Activated naive CD8-positive, alpha-beta T cell treated with anti-CD3 and anti-CD28 coated beads, Interleukin-2, amount 50 U/mL, for 24 hours (primary cell): ENCODE results near the gene AVPR2.
A peak's percentile ranks its signal among the peaks of the same experiment; 100 is the strongest.

ENCODE experiments used
- ATAC-seq: fragments of 150-1000 bp; cut with Tn5 transposase; one replicate; pipeline ENCODE4 v1.10.0; 2021
- DNase-seq: peaks from one replicate; pipeline ENCODE4 v3.0.0; 2021
- H3K27ac Mint-ChIP-seq: one replicate; pipeline ENCODE4 v1.8.0; 2021; ENCODE audit warnings: mild to moderate bottlenecking, mixed read lengths
- H3K27me3 Mint-ChIP-seq: one replicate; pipeline ENCODE4 v1.8.0; 2021; ENCODE audit warnings: mixed read lengths
- H3K36me3 Mint-ChIP-seq: one replicate; pipeline ENCODE4 v1.8.0; 2021; ENCODE audit warnings: low read depth, mixed read lengths
- H3K4me1 Mint-ChIP-seq: one replicate; pipeline ENCODE4 v1.8.0; 2021; ENCODE audit warnings: mixed read lengths
- H3K4me3 Mint-ChIP-seq: one replicate; pipeline ENCODE4 v1.8.0; 2021; ENCODE audit warnings: mild to moderate bottlenecking, moderate library complexity, mixed read lengths
- H3K9me3 Mint-ChIP-seq: one replicate; pipeline ENCODE4 v1.8.0; 2021; ENCODE audit warnings: mixed read lengths

The AVPR2 gene

DNA sequence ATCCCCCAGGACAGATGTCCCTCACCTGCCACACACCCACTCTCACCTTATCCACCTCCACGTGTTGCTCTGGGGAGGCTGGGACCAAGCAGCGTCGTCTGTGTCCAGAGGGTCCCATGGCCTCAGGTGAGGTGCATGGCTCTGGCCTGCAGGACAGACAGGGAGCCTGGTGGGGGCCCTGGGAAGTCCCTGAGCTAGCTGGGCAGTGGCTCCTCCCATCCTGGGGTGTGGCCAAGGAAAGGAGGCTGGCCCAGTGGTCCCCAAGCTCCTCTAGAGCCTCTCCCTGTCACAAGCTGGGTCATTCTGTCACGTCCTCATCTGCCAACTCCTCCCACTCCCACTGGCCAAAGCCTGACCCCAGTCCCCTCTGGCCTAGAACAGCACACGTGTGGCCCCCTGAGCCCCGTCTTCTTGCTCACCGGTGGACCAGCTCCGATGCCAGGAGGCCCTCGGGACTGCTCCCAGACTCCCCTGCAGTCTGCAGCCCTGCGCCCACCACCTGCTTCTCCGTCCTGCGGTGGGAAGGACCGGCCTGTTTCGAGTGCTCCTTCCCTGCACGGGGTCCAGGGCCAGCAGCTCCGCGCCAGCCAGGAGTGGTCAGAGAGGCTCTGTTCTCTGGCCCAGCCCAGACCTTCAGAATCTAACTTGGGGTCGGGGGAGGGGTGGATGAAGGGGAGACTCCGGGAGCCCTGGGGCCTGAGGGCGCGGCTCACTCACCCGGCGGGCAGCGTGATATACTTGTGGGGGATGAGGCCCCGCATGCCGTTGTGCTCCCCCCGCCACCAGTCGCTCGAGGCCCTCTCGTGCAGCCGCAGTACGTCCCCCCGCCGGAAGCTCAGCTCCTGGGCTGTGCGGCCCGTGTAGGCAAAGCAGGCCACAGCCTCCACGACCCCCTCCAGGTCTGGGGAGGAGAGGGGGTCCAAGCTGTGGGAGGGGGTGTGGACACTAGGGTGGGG, 4.8 kb downstream of the AVPR2 start:
- H3K27me3 Mint-ChIP-seq: no peaks in the 10 kb centered on the region
- peaks cover 11% of the 10 kb centered on the region for H3K4me1 Mint-ChIP-seq
- peaks cover 5% of the 10 kb centered on the region for H3K36me3 Mint-ChIP-seq
- no peak overlapping the region for H3K27ac Mint-ChIP-seq
- H3K9me3 Mint-ChIP-seq: no peaks in the 10 kb centered on the region
- DNase-seq: no peak
- H3K4me3 Mint-ChIP-seq: no peak overlapping the region
- no peak for ATAC-seq

- H3K36me3 Mint-ChIP-seq: peaks cover 10% of the 10 kb centered on the region
- no peaks in the 10 kb centered on the region for H3K9me3 Mint-ChIP-seq
- H3K27ac Mint-ChIP-seq: no peak overlapping the region
- DNase-seq (no peak), ATAC-seq (no peak)
- no peak overlapping the region for H3K4me3 Mint-ChIP-seq
- H3K4me1 Mint-ChIP-seq: peaks cover 8% of the 10 kb centered on the region
- H3K27me3 Mint-ChIP-seq: no peaks in the 10 kb centered on the region
Measured at GRCh38 chrX:153909980-153910360, 5.5 kb downstream of the AVPR2 start.

DNA sequence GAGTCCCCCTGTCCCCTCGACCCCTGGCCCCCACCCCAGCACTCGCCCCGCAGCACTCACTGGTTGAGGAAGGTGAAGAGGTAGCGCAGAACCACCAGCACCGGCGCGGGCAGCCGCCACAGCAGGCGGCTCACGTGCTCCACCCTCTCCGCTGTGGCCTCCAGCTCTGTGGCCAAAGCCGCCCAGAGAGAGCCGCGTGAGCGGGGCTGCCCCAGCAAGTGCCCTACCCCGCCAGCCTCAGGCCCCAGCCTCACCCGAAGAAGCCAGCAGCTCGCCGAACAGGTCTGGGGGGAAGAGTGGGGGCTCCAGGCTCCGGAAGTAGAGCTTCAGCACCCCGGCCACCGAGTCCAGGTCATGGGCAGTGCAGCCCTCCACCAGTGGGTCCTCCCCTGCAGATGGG, 6.0 kb downstream of the AVPR2 start:
- Mint-ChIP-seq H3K9me3 (no peaks in the 10 kb centered on the region), H3K27me3 (no peaks in the 10 kb centered on the region), H3K4me3 (no peak overlapping the region), H3K4me1 (peaks cover 8% of the 10 kb centered on the region), H3K36me3 (peaks cover 10% of the 10 kb centered on the region), H3K27ac (no peak overlapping the region)
- ATAC-seq (no peak), DNase-seq (no peak)

GRCh38 chrX:153911798-153912197, 7.3 kb downstream of the AVPR2 start:
- Mint-ChIP-seq H3K36me3 (peaks cover 16% of the 10 kb centered on the region), H3K4me1 (peaks cover 4% of the 10 kb centered on the region), H3K27me3 (no peaks in the 10 kb centered on the region), H3K4me3 (no peak overlapping the region), H3K27ac (no peak overlapping the region), H3K9me3 (no peaks in the 10 kb centered on the region)
- ATAC-seq (no peak), DNase-seq (no peak)

DNA sequence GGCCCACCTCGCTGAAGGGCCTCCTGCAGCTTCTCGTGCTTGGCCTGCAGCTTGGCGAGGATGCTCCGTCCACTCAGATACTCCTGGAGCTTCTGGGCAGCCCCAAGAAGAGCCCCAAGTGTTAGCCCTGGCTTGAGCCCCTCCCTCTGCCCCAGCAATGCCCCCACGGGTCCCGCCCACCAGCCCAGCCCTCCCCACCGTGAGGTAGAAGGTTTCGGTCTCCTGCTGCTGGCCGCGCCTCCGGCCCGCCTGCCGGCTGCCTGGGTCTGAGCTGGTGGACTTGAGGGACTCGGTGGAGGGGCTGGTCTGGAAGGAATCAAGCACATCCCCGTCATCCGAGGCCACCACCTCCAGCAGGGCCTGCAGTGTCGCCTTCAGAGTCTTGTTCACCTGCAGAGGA, 8.7 kb downstream of the AVPR2 start:
- no peak overlapping the region for H3K4me3 Mint-ChIP-seq
- peaks cover 22% of the 10 kb centered on the region for H3K36me3 Mint-ChIP-seq
- H3K4me1 Mint-ChIP-seq: peaks cover 4% of the 10 kb centered on the region

DNA sequence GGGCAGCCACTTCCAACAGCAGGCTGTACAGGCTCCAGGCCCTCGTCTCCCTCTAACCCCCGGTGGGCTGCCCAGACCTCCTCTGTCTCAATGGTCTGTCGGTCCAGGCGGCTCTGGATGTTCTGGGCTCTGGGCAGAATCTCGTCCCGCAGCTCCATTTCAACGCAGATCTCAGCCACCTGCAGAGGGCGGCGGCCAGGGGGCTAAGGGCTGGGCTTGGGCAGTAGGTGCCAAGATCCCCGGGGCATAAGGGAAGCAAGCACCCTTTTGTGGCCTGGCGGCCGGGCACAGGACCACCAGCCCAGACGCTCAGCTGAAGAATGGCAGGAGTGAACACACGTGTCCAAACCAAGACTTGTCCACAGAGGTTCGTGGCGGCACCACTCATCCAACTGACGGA, 9.2 kb downstream of the AVPR2 start:
- ATAC-seq (no peak), DNase-seq (no peak)
- Mint-ChIP-seq H3K9me3 (no peaks in the 10 kb centered on the region), H3K4me1 (peaks cover 4% of the 10 kb centered on the region), H3K27ac (no peak overlapping the region), H3K36me3 (peaks cover 22% of the 10 kb centered on the region), H3K27me3 (no peaks in the 10 kb centered on the region), H3K4me3 (no peak overlapping the region)

More for the DNA sequence above, 8.7 kb downstream of the AVPR2 start:
- H3K27ac Mint-ChIP-seq: no peak overlapping the region
- DNase-seq (no peak), ATAC-seq (no peak)
- H3K27me3 Mint-ChIP-seq: no peaks in the 10 kb centered on the region
- H3K9me3 Mint-ChIP-seq: no peaks in the 10 kb centered on the region

DNA sequence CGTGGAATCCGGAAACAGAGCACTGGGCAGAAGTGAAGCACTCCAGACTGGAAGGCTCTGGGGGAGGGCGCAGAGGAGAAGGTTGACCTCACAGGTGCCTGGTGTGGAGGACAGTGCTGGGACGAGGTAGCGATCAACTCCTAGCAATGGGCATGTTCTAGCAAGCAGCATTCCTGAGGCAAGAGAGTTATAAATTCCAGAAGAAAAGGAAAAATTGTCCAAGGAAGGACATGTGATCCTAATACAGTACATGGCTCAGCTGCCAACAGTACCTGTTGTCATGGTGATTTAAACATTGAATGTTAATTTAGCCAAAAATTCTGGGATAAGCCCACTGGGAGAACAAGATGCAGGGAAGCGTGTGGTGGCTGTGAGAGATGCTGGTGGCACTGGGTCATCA, 13.4 kb downstream of the AVPR2 start:
- Mint-ChIP-seq H3K4me3 (no peak overlapping the region), H3K27me3 (no peaks in the 10 kb centered on the region), H3K36me3 (peaks cover 23% of the 10 kb centered on the region)

GRCh38 chrX:153919281-153919680, 14.8 kb downstream of the AVPR2 start:
- Mint-ChIP-seq H3K4me3 (no peak overlapping the region), H3K27ac (no peak overlapping the region), H3K4me1 (peaks cover 20% of the 10 kb centered on the region), H3K36me3 (peaks cover 28% of the 10 kb centered on the region), H3K9me3 (no peaks in the 10 kb centered on the region), H3K27me3 (no peaks in the 10 kb centered on the region)
- no peak for ATAC-seq
- no peak for DNase-seq

More for the DNA sequence above, 13.4 kb downstream of the AVPR2 start:
- H3K9me3 Mint-ChIP-seq: no peaks in the 10 kb centered on the region
- DNase-seq (no peak), ATAC-seq (no peak)
- H3K4me1 Mint-ChIP-seq: peaks cover 11% of the 10 kb centered on the region
- no peak overlapping the region for H3K27ac Mint-ChIP-seq

- peaks cover 21% of the 10 kb centered on the region for H3K4me1 Mint-ChIP-seq
- H3K36me3 Mint-ChIP-seq: peaks cover 24% of the 10 kb centered on the region
Measured at GRCh38 chrX:153920546-153920945, 16.1 kb downstream of the AVPR2 start.

DNA sequence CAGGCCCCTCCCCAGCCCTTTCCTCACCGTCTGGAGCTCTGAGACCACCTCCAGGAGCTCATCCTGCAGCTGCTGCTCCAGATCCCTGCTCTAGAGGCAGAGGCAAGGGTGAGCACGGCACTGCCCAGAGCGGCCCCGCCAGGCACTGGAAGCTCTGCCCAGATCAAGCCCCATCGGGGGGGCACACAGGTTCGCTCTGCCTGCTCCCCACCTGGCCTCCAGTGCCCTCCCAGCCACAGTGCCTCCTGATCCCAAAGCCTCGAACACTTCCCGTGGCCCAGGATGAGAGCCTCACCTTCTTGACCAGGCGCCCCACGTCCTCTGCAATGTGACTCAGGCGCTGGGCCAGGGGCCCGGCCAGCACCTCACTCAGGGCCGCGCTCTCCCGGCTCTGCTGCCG, 16.6 kb downstream of the AVPR2 start:
- Mint-ChIP-seq H3K36me3 (peaks cover 19% of the 10 kb centered on the region), H3K27ac (no peak overlapping the region), H3K4me1 (peaks cover 21% of the 10 kb centered on the region), H3K27me3 (no peaks in the 10 kb centered on the region), H3K9me3 (no peaks in the 10 kb centered on the region), H3K4me3 (no peak overlapping the region)
- DNase-seq (no peak), ATAC-seq (no peak)

More at GRCh38 chrX:153920546-153920945, 16.1 kb downstream of the AVPR2 start:
- Mint-ChIP-seq H3K27ac (no peak overlapping the region), H3K27me3 (no peaks in the 10 kb centered on the region), H3K4me3 (no peak overlapping the region), H3K9me3 (no peaks in the 10 kb centered on the region)
- DNase-seq (no peak), ATAC-seq (no peak)

DNA sequence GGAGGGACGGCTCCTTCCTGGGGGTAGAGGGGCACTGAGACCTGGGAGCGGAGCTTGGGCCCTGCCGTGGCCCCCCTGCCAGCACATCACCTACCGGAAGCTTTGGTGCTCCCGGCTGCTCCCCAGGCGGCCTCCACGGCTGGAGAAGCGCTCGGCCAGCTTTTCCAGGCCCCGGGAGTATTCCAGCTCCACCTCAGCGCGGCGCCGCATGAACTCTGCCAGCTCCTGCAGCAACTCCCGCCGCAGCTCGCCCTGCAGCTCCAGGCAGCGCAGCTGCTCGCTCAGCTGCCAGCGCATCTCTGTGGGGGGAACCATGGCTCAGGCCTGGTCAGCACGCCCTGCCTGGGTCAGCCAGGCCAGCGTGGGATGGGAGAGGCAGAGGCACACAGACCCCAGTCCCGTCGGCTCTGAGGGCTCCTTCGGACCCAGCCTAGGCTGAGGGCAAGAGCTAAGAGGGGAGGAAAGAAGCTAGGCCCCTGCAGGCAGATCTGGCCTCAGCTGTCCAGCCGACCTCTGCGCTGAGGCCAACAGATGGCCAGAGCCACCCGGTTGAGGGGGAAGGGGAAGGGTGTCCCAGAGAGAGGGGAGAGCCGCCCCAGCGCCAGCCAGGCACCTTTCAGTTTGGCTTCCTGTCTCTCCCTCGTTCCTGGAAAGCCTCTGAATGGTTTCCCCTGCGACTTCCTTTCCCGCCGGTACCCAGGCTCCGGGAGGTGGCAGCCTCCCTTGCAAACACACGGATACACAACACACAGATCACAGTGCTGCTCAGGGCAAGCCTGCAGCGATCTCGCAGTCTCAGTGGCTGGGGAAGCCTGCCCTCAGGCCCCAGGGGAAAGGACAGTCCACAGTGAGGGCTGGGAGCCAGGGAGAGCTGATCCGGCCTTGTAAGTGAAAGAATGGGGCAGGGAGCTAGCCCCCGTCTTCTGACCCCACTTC, 17.3 kb downstream of the AVPR2 start:
- peak overlapping the region; percentile 76 for H3K27ac Mint-ChIP-seq
- H3K27me3 Mint-ChIP-seq: no peaks in the 10 kb centered on the region
- H3K4me1 Mint-ChIP-seq: peaks cover 21% of the 10 kb centered on the region
- no peak for ATAC-seq
- no peak for DNase-seq
- H3K4me3 Mint-ChIP-seq: peak overlapping the region; percentile 90
- H3K9me3 Mint-ChIP-seq: no peaks in the 10 kb centered on the region
- peaks cover 18% of the 10 kb centered on the region for H3K36me3 Mint-ChIP-seq

DNA sequence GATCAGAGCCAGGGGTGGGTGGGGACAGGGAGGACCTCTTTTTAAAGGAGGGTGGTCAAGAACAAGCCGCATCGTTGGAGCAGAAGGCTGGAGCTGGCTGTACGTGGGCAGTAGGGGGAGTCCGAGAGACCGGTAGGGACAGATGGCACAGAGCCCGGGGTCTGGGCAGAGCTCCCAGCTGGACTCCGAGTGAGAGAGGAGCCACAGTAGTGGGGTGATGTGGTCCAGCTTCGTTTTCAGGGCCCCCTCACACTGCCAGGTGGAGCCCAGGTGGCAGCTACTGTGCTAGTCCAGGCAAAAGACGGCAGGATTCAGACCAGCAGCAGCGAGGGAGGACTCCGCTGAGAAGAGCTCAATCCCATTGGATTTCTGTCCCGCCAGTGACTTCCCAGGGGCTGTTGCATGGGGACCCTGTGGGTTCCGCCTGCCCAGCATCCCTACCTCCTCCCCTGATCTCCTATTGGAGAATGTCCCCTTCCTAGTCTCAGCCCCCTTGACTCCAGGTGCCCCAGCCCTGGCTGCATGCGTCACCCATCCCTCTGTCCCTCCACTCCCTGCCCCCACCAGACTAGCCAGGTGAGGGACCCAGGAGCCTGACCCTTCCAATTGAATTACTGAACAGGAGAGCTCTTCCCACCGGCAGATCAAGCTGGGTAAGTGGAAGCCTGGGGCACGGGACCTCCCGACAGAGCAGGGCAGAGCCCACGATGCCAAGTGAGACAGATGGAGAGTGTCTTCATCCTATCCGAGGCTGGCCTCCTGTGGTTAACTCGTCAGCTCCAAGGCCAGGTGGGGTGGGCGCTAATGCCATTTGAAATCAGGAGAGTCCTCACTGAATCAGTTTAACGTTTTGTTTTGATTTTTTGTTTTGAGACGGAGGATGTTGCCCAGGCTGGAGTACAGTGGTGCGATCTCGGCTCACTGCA, 18.7 kb downstream of the AVPR2 start:
- peak overlapping the region; percentile 90 for H3K4me3 Mint-ChIP-seq
- DNase-seq (no peak), ATAC-seq (no peak)
- H3K4me1 Mint-ChIP-seq: peaks cover 21% of the 10 kb centered on the region
- H3K27ac Mint-ChIP-seq: peak overlapping the region; percentile 96
- no peaks in the 10 kb centered on the region for H3K27me3 Mint-ChIP-seq
- H3K36me3 Mint-ChIP-seq: peaks cover 12% of the 10 kb centered on the region
- H3K9me3 Mint-ChIP-seq: no peaks in the 10 kb centered on the region

- Mint-ChIP-seq H3K27me3 (no peaks in the 10 kb centered on the region), H3K9me3 (no peaks in the 10 kb centered on the region), H3K36me3 (peaks cover 17% of the 10 kb centered on the region), H3K4me3 (peak overlapping the region; percentile 90), H3K4me1 (peaks cover 30% of the 10 kb centered on the region), H3K27ac (peak overlapping the region; percentile 96)
- DNase-seq: no peak
- no peak for ATAC-seq
Measured at GRCh38 chrX:153924149-153924861, 19.8 kb downstream of the AVPR2 start.
